Esophagus squamous epithelium (tissue), 4 donors: Measurements from ENCODE around the gene AKR1E2.

Experiments used
- POLR2A ChIP-seq, 4 donors: fragments of 450-650 bp; IDR thresholded peaks; one replicate each; pipeline ENCODE4 v1.6.1; 2017; ENCODE audit warnings: antibody characterized with exemption in 4 of 4, mild to moderate bottlenecking in 4 of 4, moderate library complexity in 3 of 4
- TF ChIP-seq, protein P1 (sequence below), 6 experiments: fragments of 450-650 bp in 4 of 6; fragments of 200-600 bp in 2 of 6; sonication (generic) in 2 of 6; IDR thresholded peaks; one replicate each; pipeline ENCODE4 v1.5.1; 2016 to 2019; ENCODE audit warnings: antibody characterized with exemption in 6 of 6, mild to moderate bottlenecking in 4 of 6, moderate library complexity in 4 of 6

GRCh38 chr10:4803822-4804221, 22.2 kb upstream of the AKR1E2 start:
- TF ChIP-seq, protein P1, sequence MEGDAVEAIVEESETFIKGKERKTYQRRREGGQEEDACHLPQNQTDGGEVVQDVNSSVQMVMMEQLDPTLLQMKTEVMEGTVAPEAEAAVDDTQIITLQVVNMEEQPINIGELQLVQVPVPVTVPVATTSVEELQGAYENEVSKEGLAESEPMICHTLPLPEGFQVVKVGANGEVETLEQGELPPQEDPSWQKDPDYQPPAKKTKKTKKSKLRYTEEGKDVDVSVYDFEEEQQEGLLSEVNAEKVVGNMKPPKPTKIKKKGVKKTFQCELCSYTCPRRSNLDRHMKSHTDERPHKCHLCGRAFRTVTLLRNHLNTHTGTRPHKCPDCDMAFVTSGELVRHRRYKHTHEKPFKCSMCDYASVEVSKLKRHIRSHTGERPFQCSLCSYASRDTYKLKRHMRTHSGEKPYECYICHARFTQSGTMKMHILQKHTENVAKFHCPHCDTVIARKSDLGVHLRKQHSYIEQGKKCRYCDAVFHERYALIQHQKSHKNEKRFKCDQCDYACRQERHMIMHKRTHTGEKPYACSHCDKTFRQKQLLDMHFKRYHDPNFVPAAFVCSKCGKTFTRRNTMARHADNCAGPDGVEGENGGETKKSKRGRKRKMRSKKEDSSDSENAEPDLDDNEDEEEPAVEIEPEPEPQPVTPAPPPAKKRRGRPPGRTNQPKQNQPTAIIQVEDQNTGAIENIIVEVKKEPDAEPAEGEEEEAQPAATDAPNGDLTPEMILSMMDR (IDR thresholded peaks at IDR 0.05): no peak
- no peak for TF ChIP-seq POLR2A (IDR thresholded peaks at IDR 0.05)
